Spleen (tissue), 11 donors: ENCODE measurements around the gene TMEM217. TPM values are rescaled to one million over a fixed set of nuclear protein-coding genes. Genes with fewer than 3 reads are reported as not detected.

Source experiments
- DNase-seq: peaks from one replicate; pipeline ENCODE4 v3.0.0-alpha.2; 2020
- H3K27ac ChIP-seq, 8 donors: fragments of 200-600 bp; sonication (generic) in 7 of 8; 1 replicate in 4 of 8; 2 replicates in 4 of 8; pipeline versions ENCODE4 v1.5.0 to v1.8.0; 2016 to 2021; ENCODE audit warnings: inconsistent platforms in 4 of 8, mild to moderate bottlenecking in 4 of 8, moderate library complexity in 1 of 8
- H3K27me3 ChIP-seq, 7 donors: fragments of 200-600 bp; sonication (generic) in 6 of 7; replicated peaks in 1 of 7; 1 replicate in 4 of 7; 2 replicates in 3 of 7; pipeline versions ENCODE4 v1.5.0 to v1.8.0; 2016 to 2021; ENCODE audit warnings: inconsistent platforms in 3 of 7, mild to moderate bottlenecking in 1 of 7
- H3K36me3 ChIP-seq, 6 donors: fragments of 200-600 bp; sonication (generic) in 5 of 6; 1 replicate in 4 of 6; 2 replicates in 2 of 6; pipeline versions ENCODE4 v1.5.0 to v1.8.0; 2016 to 2021; ENCODE audit warnings: inconsistent platforms in 2 of 6
- H3K4me1 ChIP-seq, 6 donors: fragments of 200-600 bp; sonication (generic) in 5 of 6; 1 replicate in 3 of 6; 2 replicates in 3 of 6; pipeline versions ENCODE4 v1.5.0 to v1.8.0; 2016 to 2021; ENCODE audit warnings: inconsistent platforms in 3 of 6
- H3K4me3 ChIP-seq, 8 donors: fragments of 200-600 bp; sonication (generic) in 7 of 8; 1 replicate in 4 of 8; 2 replicates in 4 of 8; pipeline versions ENCODE4 v1.5.0 to v1.8.0; 2016 to 2021; ENCODE audit warnings: inconsistent platforms in 4 of 8, mild to moderate bottlenecking in 4 of 8, moderate library complexity in 2 of 8
- H3K9me3 ChIP-seq, 8 donors: fragments of 200-600 bp; sonication (generic) in 7 of 8; 1 replicate in 4 of 8; 2 replicates in 4 of 8; pipeline versions ENCODE4 v1.5.0 to v1.8.0; 2016 to 2021; ENCODE audit warnings: inconsistent platforms in 4 of 8
- POLR2A ChIP-seq, 3 donors: fragments of 450-650 bp; IDR thresholded peaks; one replicate each; pipeline ENCODE4 v1.5.1; 2017; ENCODE audit warnings: antibody characterized with exemption in 3 of 3, mild to moderate bottlenecking in 1 of 3
- POLR2AphosphoS5 ChIP-seq, 3 donors: sonication (generic); formaldehyde crosslinking; IDR thresholded peaks; one replicate each; pipeline ENCODE4 v1.5.1; 2017; ENCODE audit warnings: antibody characterized with exemption in 3 of 3
- WGBS, 5 donors: extraction: QIAGEN DNeasy Blood & Tissue Kit in 3 of 5; methylation state at CpG; one replicate each; pipeline versions ENCODE4 v1.1.5 to v1.1.7; 2013 to 2018; 5-methylcytosine and 5-hydroxymethylcytosine counted together
- intact Hi-C: fragments of 100-400 bp; cut with DNase I; formaldehyde crosslinking; loops from one replicate; pipeline ENCODE4 v1.15.0; 2023; ENCODE audit warnings: low total_unique reads
- polyA plus RNA-seq, 3 donors: library from polyadenylated mRNA; stranded (reverse); fragments of 200-250 nt; gene quantifications; one replicate each; pipeline ENCODE4 v1.2.1, GENCODE V29; 2013
- total RNA-seq, 7 donors: library from RNA; depleted of rRNA in 3 of 7; stranded (reverse); fragments of >200 nt in 3 of 7; fragmentation: NEBNext Ultra II Directional in 4 of 7; extraction: Animal tissue kit (Norgen Biotek cat#: 25700) in 4 of 7; gene quantifications; one replicate each; pipeline versions ENCODE4 v1.1.0 to v1.2.1, GENCODE V29; 2016 to 2021
- TF ChIP-seq, protein P1 (sequence below), 11 experiments: fragments of 200-600 bp in 7 of 11; fragments of 450-650 bp in 4 of 11; sonication (generic) in 4 of 11; IDR thresholded peaks in 8 of 11; conservative IDR thresholded peaks in 3 of 11; 1 replicate in 7 of 11; 2 replicates in 4 of 11; pipeline versions ENCODE4 v1.4.0 to v1.8.0; 2016 to 2021; ENCODE audit warnings: antibody characterized with exemption in 11 of 11, inconsistent platforms in 4 of 11, mild to moderate bottlenecking in 1 of 11
- donor health status: healthy with polysubstance abuse.
- donor health status: DM: no; HTN: no; CAD: no; lungs with moderate emphysema.
- donor health status: DM: no; HTN: no; CAD: no.
- donor health status: Bipolar disorder and iron deficiency.
- donor health status: healthy.
- donor health status: DM: no; HTN: no; CAD: no.
- donor health status: DM: yes; HTN: yes; CAD: no.

Gene TMEM217
- total and polyA plus RNA-seq, 10 donors: 0.32 to 2.3 (median 0.83) TPM; not detected in 2

DNA sequence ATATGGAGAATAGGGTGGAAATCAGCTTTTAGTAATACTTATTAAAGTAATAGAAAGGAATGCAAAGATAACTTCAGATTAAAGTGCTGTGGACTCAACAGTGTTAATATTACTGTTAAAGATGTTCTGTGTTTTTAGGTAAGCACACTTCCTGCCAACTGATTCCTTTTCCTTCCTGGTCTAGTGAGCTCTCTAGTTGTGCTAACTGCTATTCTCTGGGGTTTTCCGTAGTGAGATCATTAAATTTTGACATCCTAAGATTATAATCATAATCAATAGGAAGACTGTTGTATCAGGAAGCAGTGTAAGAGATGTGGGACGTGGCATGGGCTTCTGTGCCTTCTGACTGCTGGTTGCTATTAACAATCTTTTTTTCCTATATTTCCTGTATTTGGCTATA lies 1.2 kb upstream of the TMEM217 start:
- Histone ChIP-seq H3K9me3 (no peaks in the 10 kb centered on the region), H3K27me3 (no peaks in the 10 kb centered on the region), H3K27ac (peak overlapping the region in 7 of 8 donors; percentile 16 to 94 (median 54)), H3K4me1 (peaks cover 13 to 59% (median 32%) of the 10 kb centered on the region in 6 donors), H3K4me3 (peak overlapping the region in 4 of 8 donors; percentile 69 to 95 (median 82)), H3K36me3 (no peaks in the 10 kb centered on the region)
- WGBS, 5 donors: 7 to 14% (median 9%) methylated on average over 2 of the region's 2 CpGs
- intact Hi-C loops: no loop called here
- DNase-seq: no peak
- no peak for TF ChIP-seq POLR2AphosphoS5 (IDR thresholded peaks at IDR 0.05)
- TF ChIP-seq POLR2A (IDR thresholded peaks at IDR 0.05): no peak
- TF ChIP-seq, protein P1, sequence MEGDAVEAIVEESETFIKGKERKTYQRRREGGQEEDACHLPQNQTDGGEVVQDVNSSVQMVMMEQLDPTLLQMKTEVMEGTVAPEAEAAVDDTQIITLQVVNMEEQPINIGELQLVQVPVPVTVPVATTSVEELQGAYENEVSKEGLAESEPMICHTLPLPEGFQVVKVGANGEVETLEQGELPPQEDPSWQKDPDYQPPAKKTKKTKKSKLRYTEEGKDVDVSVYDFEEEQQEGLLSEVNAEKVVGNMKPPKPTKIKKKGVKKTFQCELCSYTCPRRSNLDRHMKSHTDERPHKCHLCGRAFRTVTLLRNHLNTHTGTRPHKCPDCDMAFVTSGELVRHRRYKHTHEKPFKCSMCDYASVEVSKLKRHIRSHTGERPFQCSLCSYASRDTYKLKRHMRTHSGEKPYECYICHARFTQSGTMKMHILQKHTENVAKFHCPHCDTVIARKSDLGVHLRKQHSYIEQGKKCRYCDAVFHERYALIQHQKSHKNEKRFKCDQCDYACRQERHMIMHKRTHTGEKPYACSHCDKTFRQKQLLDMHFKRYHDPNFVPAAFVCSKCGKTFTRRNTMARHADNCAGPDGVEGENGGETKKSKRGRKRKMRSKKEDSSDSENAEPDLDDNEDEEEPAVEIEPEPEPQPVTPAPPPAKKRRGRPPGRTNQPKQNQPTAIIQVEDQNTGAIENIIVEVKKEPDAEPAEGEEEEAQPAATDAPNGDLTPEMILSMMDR (IDR thresholded peaks at IDR 0.05 in 8 of 11, conservative IDR thresholded peaks at IDR 0.05 in 3 of 11): no peak

DNA sequence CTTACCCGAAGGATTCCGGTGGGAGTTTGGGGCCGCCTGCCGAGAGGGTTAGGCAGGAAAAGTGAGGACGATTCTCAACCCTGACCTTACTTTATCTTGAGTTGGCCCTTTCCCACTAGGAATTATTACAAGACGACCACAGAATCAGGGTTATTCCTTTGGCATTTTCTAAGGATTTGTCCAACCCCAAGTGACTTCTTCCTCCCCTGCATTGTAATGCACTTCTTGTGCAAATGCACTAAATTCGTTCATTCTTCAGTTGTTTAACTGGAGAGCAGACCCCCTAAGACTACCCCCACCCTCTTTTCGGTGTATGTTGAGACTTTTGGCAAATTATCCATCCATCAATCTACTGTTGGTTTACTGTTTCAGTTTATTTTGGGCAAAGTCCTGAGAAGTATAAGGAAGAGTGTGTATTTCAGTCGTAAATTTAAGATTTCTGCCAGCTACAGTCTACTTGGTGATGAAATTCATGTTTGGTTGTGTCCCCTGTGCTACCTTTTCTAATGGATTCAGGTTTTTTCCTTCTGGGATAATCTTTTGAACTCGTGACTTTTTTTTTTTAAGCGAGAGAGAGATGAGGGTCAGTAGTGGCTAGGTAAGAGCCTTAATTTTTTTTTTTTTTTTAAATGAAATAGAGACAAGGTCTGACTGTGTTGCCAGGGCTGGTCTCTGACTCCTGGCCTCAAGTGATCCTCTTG lies 611 bp upstream of the TMEM217 start:
- TF ChIP-seq POLR2AphosphoS5 (IDR thresholded peaks at IDR 0.05): no peak
- TF ChIP-seq, protein P1 (IDR thresholded peaks at IDR 0.05 in 8 of 11, conservative IDR thresholded peaks at IDR 0.05 in 3 of 11): no peak
- TF ChIP-seq POLR2A (IDR thresholded peaks at IDR 0.05): no peak
- peaks cover 13 to 59% (median 32%) of the 10 kb centered on the region in 6 donors for H3K4me1 ChIP-seq

DNA sequence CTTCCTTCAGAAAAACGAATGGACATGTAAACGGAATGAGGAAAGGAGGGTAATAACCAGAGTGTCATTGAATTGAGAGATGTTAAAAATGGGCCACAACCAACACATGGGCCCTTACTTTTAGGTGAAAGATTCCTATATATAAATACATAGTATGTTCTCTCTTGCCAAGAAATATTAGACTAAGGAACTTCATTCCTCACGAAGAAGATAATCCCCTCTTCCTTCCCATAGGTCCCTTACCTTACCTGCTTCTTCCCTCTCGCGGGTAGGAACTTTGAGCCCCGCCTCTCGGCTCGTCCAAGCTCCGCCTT lies 667 bp downstream of the TMEM217 start:
- H3K4me1 ChIP-seq: peaks cover 13 to 53% (median 32%) of the 10 kb centered on the region in 6 donors
- H3K4me3 ChIP-seq: peak overlapping the region; percentile 49 to 95 (median 80)
- no peaks in the 10 kb centered on the region for H3K36me3 ChIP-seq
- WGBS, 5 donors: 1 to 3% (median 2%) methylated on average over 9 of the region's 9 CpGs
- H3K27me3 ChIP-seq: no peaks in the 10 kb centered on the region
- TF ChIP-seq POLR2A (IDR thresholded peaks at IDR 0.05): no peak
- DNase-seq: no peak
- no peaks in the 10 kb centered on the region for H3K9me3 ChIP-seq
- intact Hi-C loops: no loop called here
- H3K27ac ChIP-seq: peak overlapping the region; percentile 50 to 94 (median 88)

More for the DNA sequence above, 611 bp upstream of the TMEM217 start:
- Histone ChIP-seq H3K9me3 (no peaks in the 10 kb centered on the region), H3K27me3 (no peaks in the 10 kb centered on the region), H3K4me3 (peak overlapping the region; percentile 49 to 95 (median 80)), H3K36me3 (no peaks in the 10 kb centered on the region), H3K27ac (peak overlapping the region; percentile 50 to 94 (median 88))
- no peak for DNase-seq
- intact Hi-C loops: no loop called here
- 11 to 17% (median 12%) methylated on average over 11 of the region's 11 CpGs for WGBS, 5 donors

DNA sequence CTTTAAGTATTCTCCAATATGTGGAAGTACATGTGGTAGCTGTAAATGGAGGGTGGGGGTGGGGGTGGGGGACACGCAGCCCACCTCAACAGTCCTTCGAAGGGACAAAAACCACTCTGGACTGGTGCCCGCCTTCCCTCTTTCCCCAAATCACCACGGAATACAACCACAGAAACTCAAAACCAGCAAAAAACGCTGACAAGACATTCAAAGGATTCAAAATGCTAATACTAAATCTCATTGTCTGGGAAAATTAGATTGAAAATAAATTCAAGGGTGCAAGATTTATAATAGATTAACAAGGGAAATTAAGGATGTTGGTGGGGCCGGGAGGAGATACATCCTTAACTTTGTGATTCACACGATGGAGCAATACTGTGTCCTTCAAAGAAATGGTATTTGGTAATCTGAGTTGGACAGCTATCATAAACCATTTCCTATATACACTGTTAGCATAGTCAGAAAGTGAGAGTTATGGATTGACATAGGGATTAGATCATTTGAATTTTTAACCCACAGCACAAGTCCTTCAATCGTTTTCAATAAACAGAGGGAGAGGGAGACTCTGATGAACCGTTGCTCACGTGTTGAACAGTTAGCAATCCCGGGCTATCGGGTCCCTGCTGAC lies 1.1 kb downstream of the TMEM217 start:
- DNase-seq: no peak
- Histone ChIP-seq H3K4me3 (peak overlapping the region in 6 of 8 donors; percentile 69 to 95 (median 85)), H3K9me3 (no peaks in the 10 kb centered on the region), H3K4me1 (peaks cover 13 to 53% (median 32%) of the 10 kb centered on the region in 6 donors), H3K36me3 (no peaks in the 10 kb centered on the region), H3K27me3 (no peaks in the 10 kb centered on the region), H3K27ac (peak overlapping the region in 6 of 8 donors; percentile 84 to 94 (median 90))
- intact Hi-C loops: no loop called here
- WGBS, 5 donors: 54 to 65% (median 60%) methylated on average over 12 of the region's 12 CpGs
- TF ChIP-seq POLR2A (IDR thresholded peaks at IDR 0.05): no peak

DNA sequence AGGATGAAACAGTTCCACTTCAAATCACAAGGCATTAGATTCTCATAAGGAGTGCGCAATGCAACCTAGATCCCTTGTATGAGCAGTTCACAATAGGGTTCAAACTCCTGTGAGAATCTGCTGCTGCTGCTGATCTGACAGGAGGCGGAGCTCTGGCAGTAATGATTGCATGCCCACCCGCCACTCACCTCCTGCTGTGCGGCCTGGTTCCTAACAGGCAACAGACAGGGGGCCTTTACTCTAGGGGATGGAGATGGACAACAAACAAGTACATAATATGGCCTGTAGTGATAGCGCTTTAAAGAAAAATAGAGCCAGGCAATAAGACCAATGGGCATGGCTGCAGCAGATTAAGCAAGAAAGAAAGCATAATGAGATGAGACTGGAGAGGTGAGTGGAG lies 3.1 kb downstream of the TMEM217 start:
- no peak for DNase-seq
- H3K27ac ChIP-seq: no peak overlapping the region
- no peaks in the 10 kb centered on the region for H3K27me3 ChIP-seq
- H3K36me3 ChIP-seq: no peaks in the 10 kb centered on the region
- H3K4me1 ChIP-seq: peaks cover 13 to 36% (median 27%) of the 10 kb centered on the region in 6 donors
- intact Hi-C loops: no loop called here
- 91 to 98% (median 94%) methylated on average over 5 of the region's 5 CpGs for WGBS, 5 donors
- H3K4me3 ChIP-seq: no peak overlapping the region
- H3K9me3 ChIP-seq: no peaks in the 10 kb centered on the region
- no peak for TF ChIP-seq POLR2AphosphoS5 (IDR thresholded peaks at IDR 0.05)
- TF ChIP-seq, protein P1 (IDR thresholded peaks at IDR 0.05 in 8 of 11, conservative IDR thresholded peaks at IDR 0.05 in 3 of 11): no peak
- TF ChIP-seq POLR2A (IDR thresholded peaks at IDR 0.05): no peak
